HCT116 (cell line): Measurements from ENCODE around the gene NMUR1. TPM values are rescaled to one million over a fixed set of nuclear protein-coding genes. Genes with fewer than 3 reads are reported as not detected.

Experiments used
- ATAC-seq: fragments of 200-7000 bp; cut with Tn5 transposase; 2 replicates; pipeline ENCODE4 v1.9.1; 2020; ENCODE audit warnings: mild to moderate bottlenecking, moderate library complexity
- BruUV-seq: library from RNA; stranded (reverse); fragments of 400-500 nt; replicated peaks from 2 replicates; lab custom pipeline; 2021; lab: Mats Ljungman, UMichigan
- CTCF ChIA-PET: fragments of 300-600 bp; sonication (Branson Sonifier 250); formaldehyde crosslinking; loops from one replicate; lab custom pipeline; 2021; ENCODE audit warnings: antibody characterized with exemption; lab: Charles Lee
- POLR2A ChIA-PET: fragments of 300-600, 350-600 bp; sonication (Branson Sonifier 250); formaldehyde crosslinking; loops from one replicate; lab custom pipeline; 2021; ENCODE audit warnings: antibody characterized with exemption; lab: Charles Lee
- RAD21 ChIA-PET, 2 experiments: fragments of 300-600 bp; sonication (Branson Sonifier 250); formaldehyde crosslinking; loops; one replicate each; lab custom pipeline; 2023; ENCODE audit warnings: low total read pairs in 2 of 2; ENCODE audit not compliant: uncharacterized antibody in 2 of 2, unreplicated experiment in 2 of 2, low non-redundant PET in 1 of 2; lab: Charles Lee
- DNase-seq: peaks from one replicate; pipeline ENCODE4 v3.0.0-alpha.2; 2010; ENCODE audit warnings: low read depth, low spot score
- H2AFZ ChIP-seq: fragments of 200-600 bp; shearing (Covaris generic), sonication (generic); 2 replicates; pipeline ENCODE4 v1.6.1; 2017; ENCODE audit warnings: low read depth, mixed run types, mixed read lengths, antibody characterized with exemption, low read length; ENCODE audit not compliant: poor library complexity, severe bottlenecking
- H3K27ac ChIP-seq: 2 replicates; pipeline ENCODE4 v1.5.1; 2012; ENCODE audit warnings: low read depth, low read length
- H3K27me3 ChIP-seq: fragments of 200-600 bp; sonication (generic); 2 replicates; pipeline ENCODE4 v1.6.1; 2016; ENCODE audit warnings: mixed run types, low read length, mixed read lengths; ENCODE audit not compliant: insufficient read depth
- H3K36me3 ChIP-seq, 2 experiments: fragments of 200-500 bp in 1 of 2; fragments of 200-600 bp in 1 of 2; sonication (Bioruptor generic) in 1 of 2; sonication (generic) in 1 of 2; 2 replicates each; pipeline versions ENCODE4 v1.5.1 to v1.6.1; 2014 to 2016; ENCODE audit warnings: low read length in 2 of 2, inconsistent platforms in 1 of 2, mixed read lengths in 1 of 2, mixed run types in 1 of 2; ENCODE audit not compliant: insufficient read depth in 2 of 2, control insufficient read depth in 1 of 2
- H3K4me1 ChIP-seq, 2 experiments: fragments of 200-600 bp in 1 of 2; sonication (generic) in 1 of 2; 2 replicates each; pipeline versions ENCODE4 v1.5.1 to v1.6.1; 2012 to 2017; ENCODE audit warnings: low read length in 2 of 2, inconsistent platforms in 1 of 2, mild to moderate bottlenecking in 1 of 2, mixed read lengths in 1 of 2, mixed run types in 1 of 2, moderate library complexity in 1 of 2; ENCODE audit not compliant: insufficient read depth in 2 of 2, control insufficient read depth in 1 of 2
- H3K4me2 ChIP-seq: fragments of 200-600 bp; sonication (generic); 2 replicates; pipeline ENCODE4 v1.6.1; 2017; ENCODE audit warnings: mixed run types, low read length, mixed read lengths
- H3K4me3 ChIP-seq, 2 experiments: fragments of 200-600 bp in 1 of 2; sonication (generic) in 1 of 2; replicated peaks in 1 of 2; 2 replicates each; pipeline ENCODE4 v1.5.1; 2011 to 2016; ENCODE audit warnings: low read length in 2 of 2, control low read depth in 1 of 2, low read depth in 1 of 2, mild to moderate bottlenecking in 1 of 2, mixed read lengths in 1 of 2, mixed run types in 1 of 2
- H3K79me2 ChIP-seq: fragments of 200-600 bp; sonication (generic); 2 replicates; pipeline ENCODE4 v1.6.1; 2017; ENCODE audit warnings: mild to moderate bottlenecking, mixed run types, low read length, moderate library complexity, mixed read lengths; ENCODE audit not compliant: insufficient read depth
- H3K9ac ChIP-seq: fragments of 200-600 bp; sonication (generic); 2 replicates; pipeline ENCODE4 v1.6.1; 2016; ENCODE audit warnings: low read length, mixed read lengths
- H3K9me2 ChIP-seq: fragments of 200-600 bp; sonication (generic), shearing (Covaris generic); 2 replicates; pipeline ENCODE4 v1.6.1; 2017; ENCODE audit warnings: mixed run types, mild to moderate bottlenecking, moderate library complexity; ENCODE audit not compliant: insufficient read depth
- H3K9me3 ChIP-seq, 2 experiments: fragments of 200-500 bp in 1 of 2; fragments of 200-600 bp in 1 of 2; sonication (Bioruptor generic) in 1 of 2; sonication (generic) in 1 of 2; 2 replicates each; pipeline ENCODE4 v1.6.1; 2014 to 2017; ENCODE audit warnings: low read length in 2 of 2, mixed read lengths in 2 of 2, inconsistent platforms in 1 of 2, low read depth in 1 of 2, mild to moderate bottlenecking in 1 of 2, mixed run types in 1 of 2, moderate library complexity in 1 of 2; ENCODE audit not compliant: control insufficient read depth in 1 of 2, insufficient read depth in 1 of 2
- H4K20me1 ChIP-seq: fragments of 200-600 bp; sonication (generic), shearing (Covaris generic); 2 replicates; pipeline ENCODE4 v1.6.1; 2017; ENCODE audit warnings: mixed run types, mild to moderate bottlenecking, moderate library complexity; ENCODE audit not compliant: insufficient read depth
- CBX3 ChIP-seq: IDR thresholded peaks from 2 replicates; pipeline ENCODE4 v1.6.1; 2012; ENCODE audit warnings: low read depth
- CEBPB ChIP-seq: IDR thresholded peaks from 2 replicates; pipeline ENCODE4 v1.6.1; 2012; ENCODE audit warnings: low read depth
- ELF1 ChIP-seq: IDR thresholded peaks from 2 replicates; pipeline ENCODE4 v1.6.1; 2012; ENCODE audit warnings: low read depth, borderline replicate concordance
- EZH2 ChIP-seq: fragments of 200-600 bp; sonication (generic); IDR thresholded peaks from 2 replicates; pipeline ENCODE4 v1.6.1; 2017; ENCODE audit warnings: antibody characterized with exemption, mixed run types
- JUND ChIP-seq: IDR thresholded peaks from 2 replicates; pipeline ENCODE4 v1.6.1; 2012
- POLR2A ChIP-seq: IDR thresholded peaks from 2 replicates; pipeline ENCODE4 v1.7.0; 2011; ENCODE audit warnings: borderline replicate concordance; ENCODE audit not compliant: insufficient read depth, insufficient read length; ENCODE audit errors: extremely low read depth
- POLR2AphosphoS5 ChIP-seq: IDR thresholded peaks from 2 replicates; pipeline ENCODE4 v1.6.1; 2011; ENCODE audit warnings: mild to moderate bottlenecking, low read depth, low read length, moderate library complexity
- SP1 ChIP-seq: IDR thresholded peaks from 2 replicates; pipeline ENCODE4 v1.6.1; 2012; ENCODE audit warnings: low read depth
- TCF7L2 ChIP-seq: IDR thresholded peaks from 2 replicates; pipeline ENCODE4 v1.7.0; 2011; ENCODE audit warnings: borderline replicate concordance, inconsistent platforms; ENCODE audit not compliant: insufficient read depth, insufficient read length; ENCODE audit errors: extremely low read depth
- YY1 ChIP-seq: IDR thresholded peaks from 2 replicates; pipeline ENCODE4 v1.6.1; 2011; ENCODE audit warnings: low read length, low read depth, moderate library complexity, mild to moderate bottlenecking; ENCODE audit not compliant: insufficient replicate concordance; ENCODE audit errors: extremely low read depth
- intact Hi-C: fragments of 100-400 bp; cut with micrococcal nuclease; formaldehyde crosslinking; loops from 2 replicates; pipeline ENCODE4 v1.10.0; 2022
- total RNA-seq: library from RNA; stranded (reverse); gene quantifications from one replicate; pipeline ENCODE4 v1.2.1, GENCODE V29; 2021; ENCODE audit not compliant: unreplicated experiment
- TF ChIP-seq, protein P1 (sequence below): IDR thresholded peaks from 2 replicates; pipeline ENCODE4 v1.6.1; 2012; ENCODE audit warnings: low read depth
- TF ChIP-seq, protein P2 (sequence below): IDR thresholded peaks from 2 replicates; pipeline ENCODE4 v1.6.1; 2012

NMUR1 gene
- total RNA-seq, 1 experiment from 2014 or later = not detected

DNA sequence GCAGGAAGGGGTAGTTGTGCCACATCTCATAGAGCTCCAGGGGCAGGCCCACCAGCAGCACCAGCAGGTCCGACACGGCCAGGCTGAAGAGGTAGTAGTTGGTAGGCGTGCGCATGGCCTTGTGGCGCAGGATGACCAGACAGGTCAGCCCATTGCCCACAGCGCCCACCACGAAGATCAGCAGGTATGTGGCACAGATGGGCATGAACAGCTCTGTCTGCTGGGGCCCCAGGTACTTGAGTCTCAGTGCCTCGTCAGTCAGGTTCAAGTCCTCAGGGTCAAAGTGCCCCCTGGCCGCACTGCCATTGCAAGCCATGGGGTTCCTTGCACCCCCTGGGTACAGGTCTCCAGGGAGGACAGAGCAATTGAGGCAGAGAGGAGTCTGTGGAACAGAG lies 1.6 kb downstream of the NMUR1 start:
- DNase-seq = no peak
- intact Hi-C loops = no loop called here
- ChIA-PET CTCF (interaction anchor here (0.8 kb wide), 1 partner anchor 24 kb away, joined by 3 read pairs; no protein-coding TSS in a partner anchor), RAD21 (no interaction called here), POLR2A (no interaction called here)
- no peaks in the 10 kb centered on the region for H3K9me3 ChIP-seq
- H3K27ac ChIP-seq = no peak overlapping the region
- H3K9ac ChIP-seq = no peak overlapping the region
- no TSS peak for BruUV-seq
- H2AFZ ChIP-seq = no peak overlapping the region
- peaks cover 0 to 8% of the 10 kb centered on the region in 2 experiments; a peak in 2 of 4 replicates for H3K4me1 ChIP-seq
- no peak overlapping the region for H3K4me3 ChIP-seq
- no peaks in the 10 kb centered on the region for H3K9me2 ChIP-seq
- H3K4me2 ChIP-seq = no peak overlapping the region
- H3K27me3 ChIP-seq = no peaks in the 10 kb centered on the region
- no peaks in the 10 kb centered on the region for H3K79me2 ChIP-seq
- H4K20me1 ChIP-seq = no peaks in the 10 kb centered on the region
- no peaks in the 10 kb centered on the region for H3K36me3 ChIP-seq
- no peak for ATAC-seq
- TF ChIP-seq EZH2 = no peak
- no peak for TF ChIP-seq POLR2A
- TF ChIP-seq, protein P1, sequence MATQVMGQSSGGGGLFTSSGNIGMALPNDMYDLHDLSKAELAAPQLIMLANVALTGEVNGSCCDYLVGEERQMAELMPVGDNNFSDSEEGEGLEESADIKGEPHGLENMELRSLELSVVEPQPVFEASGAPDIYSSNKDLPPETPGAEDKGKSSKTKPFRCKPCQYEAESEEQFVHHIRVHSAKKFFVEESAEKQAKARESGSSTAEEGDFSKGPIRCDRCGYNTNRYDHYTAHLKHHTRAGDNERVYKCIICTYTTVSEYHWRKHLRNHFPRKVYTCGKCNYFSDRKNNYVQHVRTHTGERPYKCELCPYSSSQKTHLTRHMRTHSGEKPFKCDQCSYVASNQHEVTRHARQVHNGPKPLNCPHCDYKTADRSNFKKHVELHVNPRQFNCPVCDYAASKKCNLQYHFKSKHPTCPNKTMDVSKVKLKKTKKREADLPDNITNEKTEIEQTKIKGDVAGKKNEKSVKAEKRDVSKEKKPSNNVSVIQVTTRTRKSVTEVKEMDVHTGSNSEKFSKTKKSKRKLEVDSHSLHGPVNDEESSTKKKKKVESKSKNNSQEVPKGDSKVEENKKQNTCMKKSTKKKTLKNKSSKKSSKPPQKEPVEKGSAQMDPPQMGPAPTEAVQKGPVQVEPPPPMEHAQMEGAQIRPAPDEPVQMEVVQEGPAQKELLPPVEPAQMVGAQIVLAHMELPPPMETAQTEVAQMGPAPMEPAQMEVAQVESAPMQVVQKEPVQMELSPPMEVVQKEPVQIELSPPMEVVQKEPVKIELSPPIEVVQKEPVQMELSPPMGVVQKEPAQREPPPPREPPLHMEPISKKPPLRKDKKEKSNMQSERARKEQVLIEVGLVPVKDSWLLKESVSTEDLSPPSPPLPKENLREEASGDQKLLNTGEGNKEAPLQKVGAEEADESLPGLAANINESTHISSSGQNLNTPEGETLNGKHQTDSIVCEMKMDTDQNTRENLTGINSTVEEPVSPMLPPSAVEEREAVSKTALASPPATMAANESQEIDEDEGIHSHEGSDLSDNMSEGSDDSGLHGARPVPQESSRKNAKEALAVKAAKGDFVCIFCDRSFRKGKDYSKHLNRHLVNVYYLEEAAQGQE = no peak
- no peak for TF ChIP-seq YY1
- no peak for TF ChIP-seq SP1
- no peak for TF ChIP-seq POLR2AphosphoS5
- TF ChIP-seq, protein P2, sequence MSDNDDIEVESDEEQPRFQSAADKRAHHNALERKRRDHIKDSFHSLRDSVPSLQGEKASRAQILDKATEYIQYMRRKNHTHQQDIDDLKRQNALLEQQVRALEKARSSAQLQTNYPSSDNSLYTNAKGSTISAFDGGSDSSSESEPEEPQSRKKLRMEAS = no peak
- no peak for TF ChIP-seq CBX3
- no peak for TF ChIP-seq ELF1
- no peak for TF ChIP-seq TCF7L2
- no peak for TF ChIP-seq CEBPB
- TF ChIP-seq JUND = no peak
